T-helper 2 cell treated with Interferon-gamma antibody and Interleukin-4, amounts not matched to agents 100 ng/mL and 5 ng/mL, for 36 hours (primary cell): Measurements from ENCODE around the gene CMSS1. TPM values are rescaled to one million over a fixed set of nuclear protein-coding genes. Genes with fewer than 3 reads are reported as not detected.

Experiments used
- total RNA-seq: library from RNA; stranded (reverse); gene quantifications from 2 replicates; pipeline ENCODE4 v1.2.3, GENCODE V29; 2022

Gene CMSS1
- total RNA-seq, 1 donor from 2014 or later = 53.2 TPM

Other genes starting within 250 kb of the CMSS1 start
- gene COL8A1, start 179.3 kb upstream of the CMSS1 start, total RNA-seq = 0.07 TPM in 1 of 2 replicates, not detected in the other